PC-9 (cell line): Measurements from ENCODE around the gene NPW.

ENCODE experiments used
- EZH2 ChIP-seq: fragments of 200-600 bp; sonication (generic); IDR thresholded peaks from 2 replicates; pipeline ENCODE4 v1.8.0; 2017; ENCODE audit warnings: antibody characterized with exemption, low read depth
- TF ChIP-seq, protein P1 (sequence below): fragments of 200-600 bp; sonication (generic); conservative IDR thresholded peaks from 2 replicates; pipeline ENCODE4 v1.6.1; 2017; ENCODE audit warnings: mixed run types, antibody characterized with exemption, mild to moderate bottlenecking, moderate library complexity

GRCh38 chr16:2016407-2016922 is 3.1 kb upstream of the NPW start:
- TF ChIP-seq, protein P1, sequence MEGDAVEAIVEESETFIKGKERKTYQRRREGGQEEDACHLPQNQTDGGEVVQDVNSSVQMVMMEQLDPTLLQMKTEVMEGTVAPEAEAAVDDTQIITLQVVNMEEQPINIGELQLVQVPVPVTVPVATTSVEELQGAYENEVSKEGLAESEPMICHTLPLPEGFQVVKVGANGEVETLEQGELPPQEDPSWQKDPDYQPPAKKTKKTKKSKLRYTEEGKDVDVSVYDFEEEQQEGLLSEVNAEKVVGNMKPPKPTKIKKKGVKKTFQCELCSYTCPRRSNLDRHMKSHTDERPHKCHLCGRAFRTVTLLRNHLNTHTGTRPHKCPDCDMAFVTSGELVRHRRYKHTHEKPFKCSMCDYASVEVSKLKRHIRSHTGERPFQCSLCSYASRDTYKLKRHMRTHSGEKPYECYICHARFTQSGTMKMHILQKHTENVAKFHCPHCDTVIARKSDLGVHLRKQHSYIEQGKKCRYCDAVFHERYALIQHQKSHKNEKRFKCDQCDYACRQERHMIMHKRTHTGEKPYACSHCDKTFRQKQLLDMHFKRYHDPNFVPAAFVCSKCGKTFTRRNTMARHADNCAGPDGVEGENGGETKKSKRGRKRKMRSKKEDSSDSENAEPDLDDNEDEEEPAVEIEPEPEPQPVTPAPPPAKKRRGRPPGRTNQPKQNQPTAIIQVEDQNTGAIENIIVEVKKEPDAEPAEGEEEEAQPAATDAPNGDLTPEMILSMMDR, result peak; percentile 60; the same call in 1 of the 2 replicates
- TF ChIP-seq EZH2, result no peak
